Osteoblast (primary cell): ENCODE measurements around the gene TMPRSS5. TPM values are rescaled to one million over a fixed set of nuclear protein-coding genes. Genes with fewer than 3 reads are reported as not detected.

Experiments used
- DNase-seq: peaks from one replicate; pipeline ENCODE4 v3.0.0; 2011; ENCODE audit warnings: low spot score, mixed read lengths; ENCODE audit not compliant: insufficient read length; ENCODE audit errors: missing footprints
- H2AFZ ChIP-seq: 2 replicates; pipeline ENCODE4 v1.6.0; 2011; ENCODE audit warnings: mild to moderate bottlenecking, low read length
- H3K27ac ChIP-seq: 2 replicates; pipeline ENCODE4 v1.5.1; 2011; ENCODE audit warnings: mild to moderate bottlenecking, low read depth, low read length, moderate library complexity
- H3K27me3 ChIP-seq: 2 replicates; pipeline ENCODE4 v1.6.0; 2012; ENCODE audit warnings: mild to moderate bottlenecking, control low read depth, inconsistent platforms, low read length, moderate library complexity; ENCODE audit not compliant: insufficient read depth
- H3K36me3 ChIP-seq: 2 replicates; pipeline ENCODE4 v1.5.1; 2011; ENCODE audit warnings: mild to moderate bottlenecking, low read length, control low read depth, moderate library complexity; ENCODE audit not compliant: insufficient read depth
- H3K4me1 ChIP-seq: 2 replicates; pipeline ENCODE4 v1.5.1; 2011; ENCODE audit warnings: mild to moderate bottlenecking, low read length, control low read depth, moderate library complexity; ENCODE audit not compliant: insufficient read depth
- H3K4me2 ChIP-seq: 2 replicates; pipeline ENCODE4 v1.6.0; 2011; ENCODE audit warnings: mild to moderate bottlenecking, low read length; ENCODE audit not compliant: insufficient read depth
- H3K4me3 ChIP-seq: fragments of 200-600 bp; sonication (generic); 3 replicates; pipeline ENCODE4 v1.5.1; 2012; ENCODE audit warnings: mild to moderate bottlenecking, low read length, inconsistent platforms; ENCODE audit not compliant: insufficient read depth
- H3K79me2 ChIP-seq: 2 replicates; pipeline ENCODE4 v1.6.0; 2012; ENCODE audit warnings: mild to moderate bottlenecking, low read length, control low read depth, inconsistent platforms; ENCODE audit not compliant: insufficient read depth
- H3K9me3 ChIP-seq: 2 replicates; pipeline ENCODE4 v1.5.1; 2011; ENCODE audit warnings: low read depth, low read length, control low read depth
- H4K20me1 ChIP-seq: 2 replicates; pipeline ENCODE4 v1.6.0; 2012; ENCODE audit warnings: mild to moderate bottlenecking, low read length, control low read depth; ENCODE audit not compliant: insufficient read depth
- total RNA-seq: library from RNA; depleted of rRNA; stranded (reverse); fragments of >200 nt; gene quantifications from 2 replicates; pipeline ENCODE4 v1.2.3, GENCODE V29; 2012
- TF ChIP-seq, protein P1 (sequence below): IDR thresholded peaks from 2 replicates; pipeline ENCODE4 v1.5.1; 2011; ENCODE audit warnings: mild to moderate bottlenecking, low read depth, low read length, moderate library complexity; ENCODE audit errors: extremely low read depth

The TMPRSS5 gene
- total RNA-seq, 1 donor: 0.36 TPM

DNA sequence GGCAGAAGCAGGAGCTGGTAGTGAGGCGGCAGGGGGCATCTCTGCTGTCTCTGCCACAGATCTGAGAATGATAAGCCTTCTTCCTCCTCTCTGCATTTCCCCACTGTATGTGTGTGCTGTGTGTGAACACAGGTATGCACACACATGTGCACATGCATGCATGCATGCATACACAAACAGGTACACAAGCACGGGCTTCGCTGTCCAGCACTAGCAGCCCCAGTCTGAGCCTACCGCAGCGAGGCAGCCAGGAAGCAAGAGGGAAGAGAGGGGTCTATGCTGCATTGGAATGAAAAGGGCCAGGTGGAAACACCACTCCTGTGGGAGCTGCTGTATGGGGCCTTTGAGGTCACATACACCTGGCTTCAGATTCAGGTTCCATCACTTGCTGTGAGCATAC is 62.4 kb downstream of the TMPRSS5 start:
- no peaks in the 10 kb centered on the region for H3K9me3 ChIP-seq
- no peaks in the 10 kb centered on the region for H3K36me3 ChIP-seq
- H2AFZ ChIP-seq: no peak overlapping the region
- TF ChIP-seq, protein P1, sequence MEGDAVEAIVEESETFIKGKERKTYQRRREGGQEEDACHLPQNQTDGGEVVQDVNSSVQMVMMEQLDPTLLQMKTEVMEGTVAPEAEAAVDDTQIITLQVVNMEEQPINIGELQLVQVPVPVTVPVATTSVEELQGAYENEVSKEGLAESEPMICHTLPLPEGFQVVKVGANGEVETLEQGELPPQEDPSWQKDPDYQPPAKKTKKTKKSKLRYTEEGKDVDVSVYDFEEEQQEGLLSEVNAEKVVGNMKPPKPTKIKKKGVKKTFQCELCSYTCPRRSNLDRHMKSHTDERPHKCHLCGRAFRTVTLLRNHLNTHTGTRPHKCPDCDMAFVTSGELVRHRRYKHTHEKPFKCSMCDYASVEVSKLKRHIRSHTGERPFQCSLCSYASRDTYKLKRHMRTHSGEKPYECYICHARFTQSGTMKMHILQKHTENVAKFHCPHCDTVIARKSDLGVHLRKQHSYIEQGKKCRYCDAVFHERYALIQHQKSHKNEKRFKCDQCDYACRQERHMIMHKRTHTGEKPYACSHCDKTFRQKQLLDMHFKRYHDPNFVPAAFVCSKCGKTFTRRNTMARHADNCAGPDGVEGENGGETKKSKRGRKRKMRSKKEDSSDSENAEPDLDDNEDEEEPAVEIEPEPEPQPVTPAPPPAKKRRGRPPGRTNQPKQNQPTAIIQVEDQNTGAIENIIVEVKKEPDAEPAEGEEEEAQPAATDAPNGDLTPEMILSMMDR: no peak
- no peak overlapping the region for H3K4me2 ChIP-seq
- no peak overlapping the region for H3K27ac ChIP-seq
- H3K79me2 ChIP-seq: no peaks in the 10 kb centered on the region
- H3K4me3 ChIP-seq: no peak overlapping the region
- DNase-seq: no peak
- no peaks in the 10 kb centered on the region for H4K20me1 ChIP-seq
- H3K27me3 ChIP-seq: peaks cover 13% of the 10 kb centered on the region
- no peaks in the 10 kb centered on the region for H3K4me1 ChIP-seq

DNA sequence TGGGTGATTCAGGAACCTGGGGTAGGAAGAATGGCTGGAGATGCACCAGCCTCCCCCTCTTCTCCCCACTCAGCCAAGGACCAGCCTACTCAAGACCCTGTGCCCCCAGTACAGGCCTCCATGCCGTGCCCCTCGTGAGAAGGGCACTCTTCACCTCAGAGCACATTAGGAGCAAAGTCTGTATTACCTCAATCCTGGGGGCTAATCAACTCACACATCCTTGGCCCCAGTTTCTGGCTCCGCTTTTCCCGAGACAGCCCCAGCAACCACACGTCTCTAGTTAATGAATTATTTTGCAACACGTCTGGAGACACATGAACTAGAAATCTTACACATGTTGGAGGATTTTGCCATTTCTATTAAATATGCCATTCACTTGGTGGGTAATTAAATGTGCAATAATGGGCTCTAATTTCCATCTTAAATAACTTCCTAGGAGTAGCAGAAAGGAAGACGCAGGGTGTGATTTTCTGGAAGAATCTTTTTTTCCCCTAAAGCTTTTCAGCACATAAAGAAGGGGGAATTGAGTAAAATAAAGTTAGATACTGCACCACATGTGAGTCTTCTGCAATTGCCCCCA is 63.0 kb downstream of the TMPRSS5 start:
- Histone ChIP-seq H3K27me3 (peaks cover 13% of the 10 kb centered on the region), H3K36me3 (no peaks in the 10 kb centered on the region), H3K4me1 (no peaks in the 10 kb centered on the region), H3K27ac (no peak overlapping the region), H3K4me3 (no peak overlapping the region), H4K20me1 (no peaks in the 10 kb centered on the region), H2AFZ (no peak overlapping the region), H3K79me2 (no peaks in the 10 kb centered on the region), H3K4me2 (no peak overlapping the region), H3K9me3 (no peaks in the 10 kb centered on the region)
- DNase-seq: no peak
- TF ChIP-seq, protein P1: no peak

DNA sequence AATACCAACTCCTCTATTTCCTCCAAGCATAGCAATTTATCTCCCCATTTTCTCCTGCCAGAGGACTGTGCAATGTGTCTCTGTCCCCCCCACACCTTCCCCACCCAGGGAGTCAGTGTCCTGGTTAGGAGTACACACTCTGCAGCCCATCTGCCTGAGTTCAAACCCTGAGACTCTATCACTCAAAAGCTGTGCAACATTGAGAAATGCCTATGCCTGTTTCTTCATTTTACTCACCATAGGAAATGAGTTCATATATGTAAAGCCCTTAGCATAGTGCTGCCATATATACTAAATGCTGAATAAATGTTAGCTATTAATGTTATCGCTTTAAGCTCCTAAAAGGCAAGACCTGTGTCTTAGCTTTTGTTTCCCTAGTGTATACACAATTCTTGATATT is 64.0 kb downstream of the TMPRSS5 start:
- Histone ChIP-seq H3K9me3 (no peaks in the 10 kb centered on the region), H3K27ac (no peak overlapping the region), H4K20me1 (no peaks in the 10 kb centered on the region), H3K79me2 (no peaks in the 10 kb centered on the region), H2AFZ (no peak overlapping the region), H3K4me1 (no peaks in the 10 kb centered on the region), H3K4me3 (no peak overlapping the region), H3K27me3 (peaks cover 13% of the 10 kb centered on the region), H3K4me2 (no peak overlapping the region), H3K36me3 (no peaks in the 10 kb centered on the region)
- no peak for DNase-seq
- TF ChIP-seq, protein P1: no peak

DNA sequence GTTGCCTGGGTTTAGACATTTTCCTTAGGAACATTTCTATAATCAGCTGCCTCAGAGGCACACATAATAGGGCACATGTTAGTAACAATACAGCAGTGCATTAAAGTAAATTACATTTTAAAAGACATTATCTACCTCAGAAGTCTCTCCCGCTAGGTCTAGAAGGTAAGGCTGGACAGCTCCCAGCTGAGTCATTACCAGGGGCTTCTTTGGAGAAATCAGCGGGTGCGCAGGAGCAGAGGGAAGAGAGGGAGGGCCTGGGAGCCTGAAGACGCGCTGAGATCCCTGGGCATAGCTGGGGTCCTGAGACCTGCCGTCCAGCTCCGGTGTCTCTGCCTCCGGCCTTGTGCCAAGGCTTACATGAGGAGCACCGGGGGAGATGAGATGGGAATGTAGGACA is 67.7 kb downstream of the TMPRSS5 start:
- Histone ChIP-seq H3K27ac (no peak overlapping the region), H3K4me2 (no peak overlapping the region), H4K20me1 (no peaks in the 10 kb centered on the region), H2AFZ (no peak overlapping the region), H3K36me3 (no peaks in the 10 kb centered on the region), H3K79me2 (no peaks in the 10 kb centered on the region), H3K27me3 (peaks cover 13% of the 10 kb centered on the region), H3K4me1 (peaks cover 2% of the 10 kb centered on the region), H3K9me3 (no peaks in the 10 kb centered on the region), H3K4me3 (no peak overlapping the region)
- DNase-seq: no peak
- TF ChIP-seq, protein P1: no peak
